Stomach (tissue), 9 donors: ENCODE data around the gene C20orf204. TPM values are rescaled to one million over a fixed set of nuclear protein-coding genes. Genes with fewer than 3 reads are reported as not detected.

Experiments
- DNase-seq, 2 donors: peaks; one replicate each; pipeline versions ENCODE4 v3.0.0 to v3.0.0-alpha.2; 2013 to 2019
- H3K27ac ChIP-seq, 5 donors: fragments of 200-600 bp in 4 of 5; sonication (generic) in 4 of 5; one replicate each; pipeline ENCODE4 v1.5.1; 2013 to 2019; ENCODE audit warnings: mild to moderate bottlenecking in 1 of 5, moderate library complexity in 1 of 5
- H3K27me3 ChIP-seq, 3 donors: fragments of 200-600 bp; sonication (generic); one replicate each; pipeline ENCODE4 v1.5.1; 2017 to 2019; ENCODE audit warnings: mixed run types in 1 of 3
- H3K36me3 ChIP-seq, 4 donors: fragments of 200-600 bp; sonication (generic); 1 replicate in 3 of 4; 2 replicates in 1 of 4; pipeline ENCODE4 v1.5.1; 2016 to 2019
- H3K4me1 ChIP-seq, 4 donors: fragments of 200-600 bp; sonication (generic); one replicate each; pipeline ENCODE4 v1.5.1; 2016 to 2019
- H3K4me3 ChIP-seq, 4 donors: fragments of 200-600 bp; sonication (generic) in 3 of 4; one replicate each; pipeline ENCODE4 v1.5.1; 2016 to 2019; ENCODE audit warnings: mild to moderate bottlenecking in 1 of 4
- H3K9me3 ChIP-seq, 4 donors: fragments of 200-600 bp; sonication (generic); one replicate each; pipeline ENCODE4 v1.5.1; 2016 to 2019
- CTCF ChIP-seq, 7 experiments: fragments of 450-650 bp in 4 of 7; fragments of 200-600 bp in 3 of 7; sonication (generic) in 3 of 7; IDR thresholded peaks; one replicate each; pipeline ENCODE4 v1.5.1; 2016 to 2019; ENCODE audit warnings: antibody characterized with exemption in 7 of 7, control low read depth in 2 of 7, mild to moderate bottlenecking in 1 of 7
- EP300 ChIP-seq: sonication (generic); formaldehyde crosslinking; IDR thresholded peaks from one replicate; pipeline ENCODE4 v1.6.1; 2017; ENCODE audit warnings: antibody characterized with exemption
- POLR2A ChIP-seq, 4 donors: fragments of 450-650 bp; IDR thresholded peaks; one replicate each; pipeline ENCODE4 v1.6.1; 2016; ENCODE audit warnings: antibody characterized with exemption in 4 of 4, control low read depth in 2 of 4, mild to moderate bottlenecking in 1 of 4, moderate library complexity in 1 of 4
- POLR2AphosphoS5 ChIP-seq, 3 donors: sonication (generic); formaldehyde crosslinking; IDR thresholded peaks; one replicate each; pipeline ENCODE4 v1.6.1; 2016; ENCODE audit warnings: antibody characterized with exemption in 3 of 3
- WGBS, 5 donors: extraction: QIAGEN DNeasy Blood & Tissue Kit in 3 of 5; methylation state at CpG; one replicate each; pipeline versions ENCODE4 v1.1.5 to v1.1.7; 2013 to 2018; 5-methylcytosine and 5-hydroxymethylcytosine counted together
- intact Hi-C: fragments of 100-400 bp; cut with DNase I; formaldehyde crosslinking; loops from one replicate; pipeline ENCODE4 v1.15.1; 2023; ENCODE audit warnings: low total_unique reads
- polyA plus RNA-seq, 3 donors: library from polyadenylated mRNA; stranded (reverse); fragments of 200-250 nt; gene quantifications; one replicate each; pipeline ENCODE4 v1.2.3, GENCODE V29; 2013
- total RNA-seq, 5 donors: library from RNA; depleted of rRNA; stranded (reverse); fragments of >200 nt; gene quantifications; one replicate each; pipeline versions ENCODE4 v1.1.0 to v1.2.3, GENCODE V29; 2014 to 2016
- donor health status: healthy with polysubstance abuse.
- donor health status: Bipolar disorder and iron deficiency.
- donor health status: healthy.

Gene C20orf204
- total and polyA plus RNA-seq, 8 donors: 0.62 to 3.4 (median 1.5) TPM; not detected in 4

GRCh38 chr20:64032706-64033624 is 3.0 kb upstream of the C20orf204 start:
- H3K27me3 ChIP-seq: peaks cover 0 to 26% (median 20%) of the 10 kb centered on the region in 3 donors
- WGBS, 5 donors: 89 to 96% (median 95%) methylated on average over 24 to 31 of the region's 31 CpGs
- DNase-seq: no peak
- peaks cover 5 to 54% (median 24%) of the 10 kb centered on the region in 4 donors for H3K4me1 ChIP-seq
- TF ChIP-seq POLR2A (IDR thresholded peaks at IDR 0.05) (no peak), CTCF (IDR thresholded peaks at IDR 0.05) (no peak), POLR2AphosphoS5 (IDR thresholded peaks at IDR 0.05) (no peak), EP300 (no peak)
- no peaks in the 10 kb centered on the region for H3K9me3 ChIP-seq
- H3K4me3 ChIP-seq: no peak overlapping the region
- H3K27ac ChIP-seq: no peak overlapping the region
- peaks cover 39 to 78% (median 76%) of the 10 kb centered on the region in 4 donors for H3K36me3 ChIP-seq
- intact Hi-C loops: no loop called here

DNA sequence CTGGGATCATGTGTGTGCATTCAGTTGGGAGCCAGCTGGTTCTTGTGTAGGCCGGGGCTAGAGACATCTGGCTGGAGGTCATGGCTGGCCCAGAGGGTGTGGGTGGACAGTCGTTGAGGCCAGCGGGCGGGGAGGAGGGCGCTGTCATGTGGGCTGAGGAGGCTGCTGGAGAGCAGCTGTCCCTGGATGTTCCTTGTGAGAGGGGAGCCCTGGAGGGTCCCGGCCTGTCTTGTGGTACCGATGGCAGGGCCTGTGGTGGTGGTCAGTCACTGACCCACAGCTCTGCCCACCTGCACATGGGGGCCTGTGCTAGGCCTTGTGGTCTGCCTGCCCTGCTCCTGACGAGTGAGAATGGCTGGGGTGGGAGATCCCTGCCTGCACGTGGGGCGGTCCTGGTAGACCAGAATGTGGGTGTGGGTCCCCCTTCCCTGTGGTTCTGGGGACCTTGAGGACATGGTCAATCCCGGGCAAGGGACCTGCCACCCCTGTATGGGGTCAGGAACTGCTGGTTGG is 1.9 kb upstream of the C20orf204 start:
- H3K4me1 ChIP-seq: peaks cover 16 to 54% (median 35%) of the 10 kb centered on the region in 4 donors
- TF ChIP-seq EP300 (no peak), CTCF (IDR thresholded peaks at IDR 0.05) (no peak), POLR2A (IDR thresholded peaks at IDR 0.05) (no peak), POLR2AphosphoS5 (IDR thresholded peaks at IDR 0.05) (no peak)
- no peaks in the 10 kb centered on the region for H3K9me3 ChIP-seq
- intact Hi-C loops: no loop called here
- peaks cover 28 to 67% (median 66%) of the 10 kb centered on the region in 4 donors for H3K36me3 ChIP-seq
- 70 to 85% (median 79%) methylated on average over 6 to 11 of the region's 11 CpGs for WGBS, 5 donors
- H3K27ac ChIP-seq: no peak overlapping the region
- peaks cover 0 to 37% (median 29%) of the 10 kb centered on the region in 3 donors for H3K27me3 ChIP-seq
- peak in 1 of 2 donors; percentile 33 for DNase-seq
- H3K4me3 ChIP-seq: no peak overlapping the region

GRCh38 chr20:64035066-64035932 is 683 bp upstream of the C20orf204 start:
- no peak for DNase-seq
- 79 to 83% (median 79%) methylated on average over 13 to 17 of the region's 17 CpGs for WGBS, 5 donors
- Histone ChIP-seq H3K27ac (no peak overlapping the region), H3K4me3 (no peak overlapping the region), H3K27me3 (peaks cover 0 to 49% (median 42%) of the 10 kb centered on the region in 3 donors), H3K4me1 (peaks cover 23 to 54% (median 38%) of the 10 kb centered on the region in 4 donors), H3K9me3 (no peaks in the 10 kb centered on the region), H3K36me3 (peaks cover 18 to 54% (median 53%) of the 10 kb centered on the region in 4 donors)
- intact Hi-C loops: no loop called here
- no peak for TF ChIP-seq CTCF (IDR thresholded peaks at IDR 0.05)
- no peak for TF ChIP-seq POLR2AphosphoS5 (IDR thresholded peaks at IDR 0.05)
- TF ChIP-seq POLR2A (IDR thresholded peaks at IDR 0.05): no peak
- no peak for TF ChIP-seq EP300
